Liver (tissue), 9 donors: ENCODE measurements around the gene SALL3. TPM values are rescaled to one million over a fixed set of nuclear protein-coding genes. Genes with fewer than 3 reads are reported as not detected.

Experiments
- DNase-seq: peaks from one replicate; pipeline ENCODE4 v3.0.0-alpha.2; 2017; ENCODE audit warnings: low spot score
- H3K27ac ChIP-seq, 2 donors: one replicate each; pipeline ENCODE4 v1.7.0; 2013; ENCODE audit warnings: inconsistent platforms in 2 of 2, low read length in 2 of 2, control low read depth in 1 of 2, low read depth in 1 of 2, mild to moderate bottlenecking in 1 of 2
- H3K27me3 ChIP-seq, 4 donors: one replicate each; pipeline versions ENCODE4 v1.6.1 to v1.7.0; 2013; ENCODE audit warnings: low read length in 3 of 4, inconsistent platforms in 1 of 4, mild to moderate bottlenecking in 1 of 4, moderate library complexity in 1 of 4; ENCODE audit not compliant: control insufficient read depth in 4 of 4, insufficient read depth in 4 of 4
- H3K36me3 ChIP-seq, 4 donors: one replicate each; pipeline versions ENCODE4 v1.6.1 to v1.7.0; 2013; ENCODE audit warnings: low read length in 3 of 4, mild to moderate bottlenecking in 3 of 4, low read depth in 1 of 4, moderate library complexity in 1 of 4; ENCODE audit not compliant: control insufficient read depth in 4 of 4, insufficient read depth in 3 of 4
- H3K4me1 ChIP-seq, 4 donors: one replicate each; pipeline versions ENCODE4 v1.6.1 to v1.7.0; 2013; ENCODE audit warnings: low read length in 3 of 4, mild to moderate bottlenecking in 3 of 4, moderate library complexity in 1 of 4; ENCODE audit not compliant: control insufficient read depth in 4 of 4, insufficient read depth in 4 of 4
- H3K4me3 ChIP-seq, 3 donors: one replicate each; pipeline versions ENCODE4 v1.6.1 to v1.7.0; 2013; ENCODE audit warnings: low read length in 3 of 3, control low read depth in 1 of 3, low read depth in 1 of 3, mild to moderate bottlenecking in 1 of 3
- H3K9ac ChIP-seq, 2 donors: one replicate each; pipeline ENCODE4 v1.7.0; 2013; ENCODE audit warnings: low read length in 2 of 2, mild to moderate bottlenecking in 2 of 2, moderate library complexity in 2 of 2, control low read depth in 1 of 2, low read depth in 1 of 2
- H3K9me3 ChIP-seq, 4 donors: one replicate each; pipeline versions ENCODE4 v1.6.1 to v1.7.0; 2013; ENCODE audit warnings: low read length in 3 of 4; ENCODE audit not compliant: control insufficient read depth in 4 of 4
- CTCF ChIP-seq: fragments of 150-350 bp; IDR thresholded peaks from 2 replicates; pipeline ENCODE4 v1.5.1; 2017; ENCODE audit warnings: improper control_type of control experiment, low read depth, low read length; ENCODE audit not compliant: missing input control
- EGR1 ChIP-seq, 2 donors: IDR thresholded peaks; 2 replicates each; pipeline ENCODE4 v1.6.1; 2016 to 2018; ENCODE audit warnings: antibody characterized with exemption in 2 of 2, low read depth in 2 of 2
- FOXA1 ChIP-seq: IDR thresholded peaks from 2 replicates; pipeline ENCODE4 v1.6.1; 2016; ENCODE audit warnings: antibody characterized with exemption
- FOXA2 ChIP-seq: IDR thresholded peaks from 2 replicates; pipeline ENCODE4 v1.6.1; 2016; ENCODE audit warnings: antibody characterized with exemption
- GABPA ChIP-seq, 2 donors: IDR thresholded peaks in 1 of 2; conservative IDR thresholded peaks in 1 of 2; 2 replicates each; pipeline ENCODE4 v1.6.1; 2016; ENCODE audit warnings: antibody characterized with exemption in 2 of 2, mild to moderate bottlenecking in 1 of 2, moderate library complexity in 1 of 2
- HNF4A ChIP-seq, 2 donors: conservative IDR thresholded peaks; 2 replicates each; pipeline ENCODE4 v1.6.1; 2016; ENCODE audit warnings: antibody characterized with exemption in 2 of 2, mild to moderate bottlenecking in 2 of 2
- HNF4G ChIP-seq: IDR thresholded peaks from 2 replicates; pipeline ENCODE4 v1.6.1; 2016; ENCODE audit warnings: antibody characterized with exemption
- JUND ChIP-seq, 2 donors: IDR thresholded peaks; 2 replicates each; pipeline ENCODE4 v1.6.1; 2016; ENCODE audit warnings: antibody characterized with exemption in 2 of 2
- NR2F2 ChIP-seq: IDR thresholded peaks from 2 replicates; pipeline ENCODE4 v1.6.1; 2016; ENCODE audit warnings: antibody characterized with exemption
- RAD21 ChIP-seq, 2 donors: IDR thresholded peaks; 2 replicates each; pipeline ENCODE4 v1.6.1; 2016; ENCODE audit warnings: antibody characterized with exemption in 2 of 2, mild to moderate bottlenecking in 2 of 2
- REST ChIP-seq: IDR thresholded peaks from 2 replicates; pipeline ENCODE4 v1.6.1; 2016; ENCODE audit warnings: antibody characterized with exemption, mild to moderate bottlenecking
- RXRA ChIP-seq, 2 donors: IDR thresholded peaks; 2 replicates each; pipeline ENCODE4 v1.6.1; 2017 to 2018; ENCODE audit warnings: antibody characterized with exemption in 2 of 2, mild to moderate bottlenecking in 1 of 2
- SP1 ChIP-seq: IDR thresholded peaks from 2 replicates; pipeline ENCODE4 v1.6.1; 2018; ENCODE audit warnings: antibody characterized with exemption, mild to moderate bottlenecking
- TAF1 ChIP-seq: conservative IDR thresholded peaks from 2 replicates; pipeline ENCODE4 v1.6.1; 2016; ENCODE audit warnings: antibody characterized with exemption, mild to moderate bottlenecking
- WGBS: extraction: QIAGEN DNeasy Blood & Tissue Kit; methylation state at CpG from one replicate; pipeline ENCODE4 v1.1.7; 2013; 5-methylcytosine and 5-hydroxymethylcytosine counted together
- polyA plus RNA-seq, 2 donors: library from polyadenylated mRNA; stranded (reverse) in 1 of 2; unstranded in 1 of 2; fragments of 200-250 nt in 1 of 2; fragments of >200 nt in 1 of 2; fragmentation: Nextera tagmentation in 1 of 2; extraction: Ambion mirVana in 1 of 2; gene quantifications; one replicate each; pipeline versions ENCODE4 v1.2.1 to v1.2.3, GENCODE V29; 2013 to 2015
- total RNA-seq, 2 donors: library from RNA; depleted of rRNA; stranded (reverse); fragments of >200 nt; gene quantifications; one replicate each; pipeline ENCODE4 v1.2.3, GENCODE V29; 2014
- TF ChIP-seq, protein P1 (sequence below): IDR thresholded peaks from 2 replicates; pipeline ENCODE4 v1.6.1; 2016; ENCODE audit warnings: antibody characterized with exemption
- TF ChIP-seq, protein P2 (sequence below): IDR thresholded peaks from 2 replicates; pipeline ENCODE4 v1.6.1; 2016; ENCODE audit warnings: antibody characterized with exemption
- TF ChIP-seq, protein P3 (sequence below): IDR thresholded peaks from 2 replicates; pipeline ENCODE4 v1.6.1; 2016; ENCODE audit warnings: antibody characterized with exemption
- donor health status: healthy.
- donor health status: healthy.
- donor health status: healthy.
- donor health status: healthy.
- donor health status: healthy.

The SALL3 gene
- total and polyA plus RNA-seq, 4 donors, result not detected

DNA sequence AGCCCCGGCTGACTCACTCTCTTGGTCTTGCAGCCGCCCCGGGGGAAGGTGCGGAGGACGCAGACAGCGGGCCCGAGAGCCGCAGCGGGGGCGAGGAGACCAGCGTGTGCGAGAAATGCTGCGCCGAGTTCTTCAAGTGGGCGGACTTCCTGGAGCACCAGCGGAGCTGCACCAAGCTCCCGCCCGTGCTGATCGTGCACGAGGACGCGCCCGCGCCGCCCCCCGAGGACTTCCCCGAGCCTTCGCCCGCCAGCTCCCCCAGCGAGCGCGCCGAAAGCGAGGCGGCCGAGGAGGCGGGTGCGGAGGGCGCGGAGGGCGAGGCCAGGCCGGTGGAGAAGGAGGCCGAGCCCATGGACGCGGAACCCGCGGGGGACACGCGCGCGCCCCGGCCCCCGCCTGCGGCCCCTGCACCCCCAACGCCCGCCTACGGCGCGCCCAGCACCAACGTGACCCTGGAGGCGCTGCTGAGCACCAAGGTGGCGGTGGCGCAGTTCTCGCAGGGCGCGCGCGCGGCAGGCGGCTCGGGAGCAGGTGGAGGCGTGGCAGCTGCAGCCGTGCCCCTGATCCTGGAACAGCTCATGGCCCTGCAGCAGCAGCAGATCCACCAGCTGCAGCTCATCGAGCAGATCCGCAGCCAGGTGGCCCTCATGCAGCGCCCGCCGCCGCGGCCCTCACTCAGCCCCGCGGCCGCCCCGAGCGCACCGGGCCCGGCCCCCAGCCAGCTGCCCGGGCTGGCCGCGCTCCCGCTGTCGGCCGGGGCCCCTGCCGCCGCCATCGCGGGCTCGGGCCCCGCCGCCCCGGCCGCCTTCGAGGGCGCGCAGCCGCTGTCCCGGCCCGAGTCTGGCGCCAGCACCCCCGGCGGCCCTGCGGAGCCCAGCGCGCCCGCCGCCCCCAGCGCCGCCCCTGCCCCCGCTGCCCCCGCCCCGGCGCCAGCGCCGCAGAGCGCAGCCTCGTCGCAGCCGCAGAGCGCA, 12.7 kb downstream of the SALL3 start:
- H3K9me3 ChIP-seq, result no peaks in the 10 kb centered on the region
- no peak overlapping the region for H3K4me3 ChIP-seq
- H3K27me3 ChIP-seq, result peaks cover 0 to 7% (median 2%) of the 10 kb centered on the region in 4 donors
- H3K9ac ChIP-seq, result no peak overlapping the region
- 89% methylated on average over 129 of the region's 129 CpGs for WGBS
- no peaks in the 10 kb centered on the region for H3K36me3 ChIP-seq
- no peaks in the 10 kb centered on the region for H3K4me1 ChIP-seq
- DNase-seq, result no peak
- H3K27ac ChIP-seq, result no peak overlapping the region
- TF ChIP-seq, protein P1, sequence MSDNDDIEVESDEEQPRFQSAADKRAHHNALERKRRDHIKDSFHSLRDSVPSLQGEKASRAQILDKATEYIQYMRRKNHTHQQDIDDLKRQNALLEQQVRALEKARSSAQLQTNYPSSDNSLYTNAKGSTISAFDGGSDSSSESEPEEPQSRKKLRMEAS, result no peak
- TF ChIP-seq RAD21 (IDR thresholded peaks at IDR 0.05) (no peak), FOXA2 (no peak), HNF4A (conservative IDR thresholded peaks at IDR 0.05) (no peak), RXRA (IDR thresholded peaks at IDR 0.05) (no peak), GABPA (IDR thresholded peaks at IDR 0.05 in 1 of 2, conservative IDR thresholded peaks at IDR 0.05 in 1 of 2) (no peak), TAF1 (no peak), REST (no peak), CTCF (no peak), NR2F2 (no peak), HNF4G (no peak), EGR1 (IDR thresholded peaks at IDR 0.05; ENCODE audit: low read depth in 2 of 2) (no peak), FOXA1 (no peak), SP1 (no peak), JUND (IDR thresholded peaks at IDR 0.05) (no peak)
- TF ChIP-seq, protein P2, sequence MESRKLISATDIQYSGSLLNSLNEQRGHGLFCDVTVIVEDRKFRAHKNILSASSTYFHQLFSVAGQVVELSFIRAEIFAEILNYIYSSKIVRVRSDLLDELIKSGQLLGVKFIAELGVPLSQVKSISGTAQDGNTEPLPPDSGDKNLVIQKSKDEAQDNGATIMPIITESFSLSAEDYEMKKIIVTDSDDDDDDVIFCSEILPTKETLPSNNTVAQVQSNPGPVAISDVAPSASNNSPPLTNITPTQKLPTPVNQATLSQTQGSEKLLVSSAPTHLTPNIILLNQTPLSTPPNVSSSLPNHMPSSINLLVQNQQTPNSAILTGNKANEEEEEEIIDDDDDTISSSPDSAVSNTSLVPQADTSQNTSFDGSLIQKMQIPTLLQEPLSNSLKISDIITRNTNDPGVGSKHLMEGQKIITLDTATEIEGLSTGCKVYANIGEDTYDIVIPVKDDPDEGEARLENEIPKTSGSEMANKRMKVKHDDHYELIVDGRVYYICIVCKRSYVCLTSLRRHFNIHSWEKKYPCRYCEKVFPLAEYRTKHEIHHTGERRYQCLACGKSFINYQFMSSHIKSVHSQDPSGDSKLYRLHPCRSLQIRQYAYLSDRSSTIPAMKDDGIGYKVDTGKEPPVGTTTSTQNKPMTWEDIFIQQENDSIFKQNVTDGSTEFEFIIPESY, result no peak
- TF ChIP-seq, protein P3, sequence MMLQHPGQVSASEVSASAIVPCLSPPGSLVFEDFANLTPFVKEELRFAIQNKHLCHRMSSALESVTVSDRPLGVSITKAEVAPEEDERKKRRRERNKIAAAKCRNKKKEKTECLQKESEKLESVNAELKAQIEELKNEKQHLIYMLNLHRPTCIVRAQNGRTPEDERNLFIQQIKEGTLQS, result no peak
